CD4-positive, alpha-beta T cell treated with Interferon alpha-2 for 1 hour (primary cell): Measurements from ENCODE around the gene PLA2G3.
A peak's percentile ranks its signal among the peaks of the same experiment; 100 is the strongest.

ENCODE experiments used
- DNase-seq, 2 donors: peaks; one replicate each; pipeline ENCODE4 v3.0.0-alpha.2; 2020 to 2022

Gene PLA2G3

GRCh38 chr22:31085928-31086327 is 54.4 kb downstream of the PLA2G3 start:
- DNase-seq: no peak

DNA sequence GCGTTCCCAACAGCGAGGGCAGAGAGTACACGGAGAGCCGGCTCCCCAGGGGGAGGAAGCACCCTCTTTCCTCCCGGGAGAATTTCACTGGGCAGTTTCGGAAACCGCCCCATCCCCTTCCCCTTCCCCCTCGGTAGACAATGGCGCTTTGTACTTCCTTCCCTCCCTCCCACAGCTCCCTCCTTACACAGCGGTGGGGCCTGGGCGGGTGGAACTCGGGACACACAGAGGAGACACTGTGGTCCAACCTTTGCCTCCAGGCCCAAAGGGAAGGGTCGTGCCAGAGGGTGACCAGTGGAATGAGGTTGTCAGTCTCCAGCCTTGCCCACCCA is 54.8 kb downstream of the PLA2G3 start:
- no peak for DNase-seq

- peak; percentile 79 to 85 for DNase-seq
These were observed 55.4 kb downstream of the PLA2G3 start for GRCh38 chr22:31084811-31085492.
